ENCODE data around the gene POMGNT2.

- TF ChIP-seq POLR2AphosphoS5 (IDR thresholded peaks at IDR 0.05; ENCODE audit: low read depth) (no peak), CTCF (IDR thresholded peaks at IDR 0.05; ENCODE audit: insufficient read depth, low read length) (no peak), REST (IDR thresholded peaks at IDR 0.05; ENCODE audit: insufficient replicate concordance, low read depth) (no peak), GABPA (IDR thresholded peaks at IDR 0.05; ENCODE audit: low read depth) (no peak), SPI1 (IDR thresholded peaks at IDR 0.05; ENCODE audit: borderline replicate concordance, low read depth) (no peak)
These were observed 29.0 kb downstream of the POMGNT2 start for GRCh38 chr3:43076857-43077256.
